DMS 273 (cell line): ENCODE measurements around the gene NCS1.

Experiments used
- DNase-seq: peaks from one replicate; lab custom pipeline; 2025; ENCODE audit not compliant: unreplicated experiment; lab: John Stamatoyannopoulos, UW

NCS1 gene

DNA sequence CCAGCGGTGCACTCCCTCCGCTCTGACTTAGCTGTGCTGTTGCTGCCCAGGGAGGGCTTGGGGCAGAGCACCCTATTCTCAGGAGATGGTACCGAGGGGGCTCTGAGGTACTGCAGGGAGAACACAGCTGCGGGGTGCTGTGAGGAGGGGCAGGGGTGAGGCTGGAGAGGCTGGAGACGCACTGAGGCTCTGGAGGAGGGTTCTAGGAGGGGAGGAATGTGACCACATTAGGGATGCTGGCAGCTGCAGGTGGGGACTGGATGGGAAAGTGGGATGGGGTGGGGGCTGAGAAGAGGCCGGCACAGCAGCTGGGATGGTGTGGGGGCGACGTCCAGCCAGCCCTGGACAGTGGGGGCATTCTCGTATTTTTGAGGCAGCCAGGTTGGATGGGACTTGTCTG is 20.9 kb downstream of the NCS1 start:
- no peak for DNase-seq

- peak; percentile 33 for DNase-seq
Observed at GRCh38 chr9:130193531-130194377, 21.6 kb downstream of the NCS1 start.

GRCh38 chr9:130194378-130194932 is 22.3 kb downstream of the NCS1 start:
- no peak for DNase-seq

GRCh38 chr9:130195638-130196037 is 23.4 kb downstream of the NCS1 start:
- no peak for DNase-seq

DNA sequence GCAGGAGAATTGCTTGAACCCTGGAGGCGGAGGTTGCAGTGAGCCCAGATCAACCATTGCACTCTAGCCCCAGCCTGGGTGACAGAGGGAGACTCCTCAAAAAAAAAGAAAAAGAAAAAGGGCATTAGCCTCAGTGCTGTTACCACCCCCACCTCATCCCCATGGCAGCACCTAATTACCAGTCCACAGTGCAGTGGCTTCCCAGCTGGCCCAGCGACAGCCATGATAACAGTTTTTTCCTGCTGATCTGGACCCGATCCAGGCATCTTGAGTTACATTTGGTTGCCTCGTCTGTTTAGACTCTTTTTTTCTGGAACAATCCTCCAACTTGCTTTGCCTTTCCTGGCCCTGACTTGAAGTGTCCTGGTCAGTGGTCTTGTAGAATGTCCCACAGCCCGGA is 24.4 kb downstream of the NCS1 start:
- DNase-seq, result peak; percentile 90

DNA sequence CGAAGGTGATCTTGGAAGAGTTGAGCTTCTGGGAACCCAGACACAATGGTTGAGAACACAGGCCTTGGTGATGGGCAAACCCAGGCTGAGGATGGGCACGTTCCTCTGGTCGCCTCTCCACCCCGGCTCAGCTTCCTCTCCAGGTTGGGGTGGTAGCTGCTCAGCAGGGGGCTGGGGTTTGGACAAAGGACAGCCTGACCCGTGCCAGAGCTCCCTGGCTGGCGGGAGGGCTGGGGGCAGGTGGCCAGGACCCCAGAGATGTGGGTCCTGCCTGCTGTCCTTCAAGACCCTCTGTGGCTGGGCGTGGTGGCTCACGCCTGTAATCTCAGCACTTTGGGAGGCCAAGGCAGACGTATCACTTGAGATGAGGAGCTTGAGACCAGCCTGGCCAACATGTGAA is 25.2 kb downstream of the NCS1 start:
- no peak for DNase-seq

GRCh38 chr9:130197888-130198287 is 25.7 kb downstream of the NCS1 start:
- no peak for DNase-seq

GRCh38 chr9:130198501-130199179 is 26.4 kb downstream of the NCS1 start:
- DNase-seq, result peak; percentile 53

DNA sequence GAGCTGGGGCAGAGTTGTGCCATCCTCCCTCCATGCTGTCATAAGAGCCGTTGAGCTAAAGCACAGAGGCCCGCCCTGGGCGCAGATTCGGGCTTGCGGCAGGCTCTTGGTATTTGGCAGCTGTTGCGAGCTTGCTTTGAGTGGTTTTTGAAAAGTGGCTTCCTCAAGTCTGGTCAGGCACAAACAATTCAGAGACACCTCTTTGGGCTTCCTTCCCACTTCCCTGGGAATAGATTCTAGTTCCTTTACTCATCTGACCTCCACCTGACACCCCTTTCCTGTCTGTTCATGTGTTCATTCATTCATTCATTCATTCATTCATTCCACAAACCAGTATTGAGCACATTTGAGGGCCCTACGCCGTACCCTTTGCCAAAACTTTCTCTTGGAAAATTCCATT is 27.4 kb downstream of the NCS1 start:
- DNase-seq, result no peak

GRCh38 chr9:130200038-130200849 is 28.0 kb downstream of the NCS1 start:
- no peak for DNase-seq

DNA sequence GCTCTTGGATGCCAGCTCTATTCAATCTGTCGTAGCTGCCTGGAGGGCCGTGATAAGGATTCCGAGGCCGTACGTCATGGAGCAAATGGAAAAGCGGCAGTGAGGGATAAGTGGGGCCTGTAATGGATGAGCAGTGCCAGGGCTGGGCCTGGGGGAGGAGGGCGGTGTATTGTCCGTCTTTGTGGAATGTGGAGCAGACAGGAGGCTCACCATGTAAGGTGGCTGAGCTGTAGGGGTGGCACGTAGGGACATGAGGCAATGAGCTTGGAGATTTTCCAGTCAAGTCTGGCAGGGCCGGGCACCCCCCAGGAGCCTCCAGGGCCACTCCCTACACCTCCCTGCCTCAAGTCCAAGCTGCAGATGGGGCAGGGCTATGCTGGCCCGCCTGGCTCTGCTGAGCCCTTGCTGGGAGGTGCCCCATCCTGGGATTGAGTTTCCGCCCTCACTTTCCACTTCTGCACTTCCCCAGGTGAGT is 29.2 kb downstream of the NCS1 start:
- no peak for DNase-seq

GRCh38 chr9:130201974-130202373 is 29.8 kb downstream of the NCS1 start:
- no peak for DNase-seq

DNA sequence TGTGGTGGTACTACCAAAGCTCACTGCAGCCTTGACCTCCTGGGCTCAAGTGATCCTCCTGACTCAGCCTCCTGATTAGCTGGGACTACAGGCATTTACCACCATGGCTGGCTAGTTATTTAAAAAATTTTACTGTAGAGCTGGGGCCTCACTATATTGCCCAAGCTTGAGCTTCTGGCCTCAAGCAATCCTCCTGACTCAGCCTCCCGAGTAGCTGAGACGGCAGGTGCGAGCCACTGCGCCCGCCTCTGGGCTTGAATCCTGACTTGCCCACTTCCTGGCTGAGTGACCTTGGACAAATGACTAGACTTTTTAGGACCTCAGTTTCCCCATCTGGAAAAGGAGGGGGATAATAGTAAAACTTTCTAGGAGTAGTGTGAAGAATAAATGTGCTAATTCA is 32.1 kb downstream of the NCS1 start:
- no peak for DNase-seq

DNA sequence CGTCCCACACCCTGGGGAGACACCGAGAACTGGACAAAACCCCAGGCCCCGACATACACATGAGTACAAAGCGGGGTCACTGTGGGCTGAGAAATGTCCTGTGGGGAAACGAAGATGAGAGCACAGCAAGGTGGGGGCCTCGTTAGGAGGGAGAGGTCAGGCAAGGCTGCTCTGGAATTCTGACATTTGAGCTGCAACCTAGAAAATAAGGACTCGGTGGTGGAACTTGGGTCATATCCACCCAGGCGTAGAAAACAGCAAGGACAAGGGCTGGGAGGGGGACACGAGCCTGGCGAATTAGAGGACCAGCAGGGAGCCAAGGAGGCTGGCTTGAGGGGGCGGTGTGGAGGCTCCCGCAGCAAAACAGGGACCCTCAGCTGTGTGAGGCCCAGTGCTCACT is 32.8 kb downstream of the NCS1 start:
- DNase-seq, result no peak

DNA sequence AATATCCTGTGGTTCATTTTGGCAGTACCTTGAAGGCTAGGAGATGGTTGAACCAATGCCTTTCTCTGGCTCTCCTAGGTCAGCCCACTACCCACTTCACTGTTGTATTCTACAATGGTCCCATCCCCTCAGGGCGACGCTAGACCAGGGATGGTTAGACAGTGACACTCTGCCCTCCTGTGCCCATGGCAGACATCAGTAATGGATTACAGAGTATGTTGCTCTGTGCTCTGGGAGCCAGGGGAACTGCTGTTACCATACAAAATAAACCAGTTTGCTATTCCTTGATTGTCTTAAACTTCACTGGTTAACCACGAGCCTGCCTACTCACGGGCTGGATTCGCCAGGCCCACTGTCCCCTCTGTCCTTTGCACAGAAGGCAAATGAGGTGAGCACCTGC is 33.7 kb downstream of the NCS1 start:
- DNase-seq, result no peak

DNA sequence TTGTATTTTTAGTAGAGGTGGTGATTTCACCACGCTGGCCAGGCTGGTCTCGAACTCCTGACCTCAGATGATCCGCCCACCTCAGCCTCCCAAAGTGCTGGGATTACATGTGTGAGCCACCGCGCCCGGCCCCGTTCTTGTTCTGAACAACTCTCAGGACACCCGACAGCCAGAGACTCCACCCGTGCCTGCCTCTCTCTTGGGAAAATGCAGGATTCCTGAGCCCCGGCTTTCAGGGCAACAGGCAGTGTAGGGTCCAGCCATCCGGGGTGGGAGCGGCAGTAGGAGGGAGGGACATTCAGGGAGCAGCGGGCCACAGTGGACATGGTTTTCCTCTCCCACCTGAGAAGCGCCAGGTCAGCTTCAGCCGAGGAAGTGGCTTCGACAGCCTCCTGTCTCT is 34.4 kb downstream of the NCS1 start:
- no peak for DNase-seq

DNA sequence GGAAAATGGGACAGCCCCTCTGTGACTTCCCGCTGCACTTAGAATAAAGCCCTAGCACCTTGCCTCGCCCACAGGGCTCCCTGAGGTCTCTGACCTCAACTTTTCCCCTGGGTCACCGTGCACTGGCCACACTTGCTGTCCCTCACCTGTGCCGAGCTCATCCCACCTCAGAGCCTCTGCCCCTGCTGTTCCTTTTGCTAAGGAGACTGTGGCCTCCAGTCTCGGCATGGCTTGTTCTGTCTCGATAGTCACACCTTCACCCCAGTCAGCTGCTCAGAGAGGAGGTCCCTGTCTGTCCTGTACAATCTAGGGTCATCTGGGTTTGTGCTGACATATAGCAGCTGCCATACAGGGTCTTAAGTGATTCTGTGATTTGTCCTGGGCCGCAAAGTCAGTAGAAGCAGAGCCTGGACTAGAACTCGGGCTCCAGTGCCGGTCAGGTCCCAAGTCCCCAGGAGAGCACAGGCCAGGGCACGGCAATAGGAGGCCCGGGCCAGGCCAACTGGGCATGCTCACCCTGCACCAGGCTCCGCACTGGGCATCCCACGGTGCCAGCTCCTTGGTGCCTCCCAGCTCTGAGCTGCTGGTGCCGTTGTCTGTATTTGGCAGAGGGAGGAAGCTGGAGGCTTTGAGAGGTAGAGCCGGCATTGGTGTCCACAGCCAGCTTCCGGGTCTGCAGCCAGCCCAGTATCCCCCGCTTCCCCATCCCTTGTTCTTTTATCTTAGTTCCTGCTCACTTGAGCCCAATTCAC is 35.2 kb downstream of the NCS1 start:
- DNase-seq, result no peak

GRCh38 chr9:130208600-130209347 is 36.6 kb downstream of the NCS1 start:
- DNase-seq, result no peak

GRCh38 chr9:130209422-130209821 is 37.2 kb downstream of the NCS1 start:
- DNase-seq, result no peak
